Stimulated activated naive CD8-positive, alpha-beta T cell treated with anti-CD3 and anti-CD28 coated beads, Interleukin-15, Interleukin-2, amounts not matched to agents 100 U/mL and 50 U/mL, for 24 hours (primary cell): ENCODE results near the gene MDN1.

Source experiments
- ATAC-seq: fragments of 150-1000 bp; cut with Tn5 transposase; one replicate; pipeline ENCODE4 v1.10.0; 2021
- DNase-seq: peaks from one replicate; pipeline ENCODE4 v3.0.0; 2021

Gene MDN1

DNA sequence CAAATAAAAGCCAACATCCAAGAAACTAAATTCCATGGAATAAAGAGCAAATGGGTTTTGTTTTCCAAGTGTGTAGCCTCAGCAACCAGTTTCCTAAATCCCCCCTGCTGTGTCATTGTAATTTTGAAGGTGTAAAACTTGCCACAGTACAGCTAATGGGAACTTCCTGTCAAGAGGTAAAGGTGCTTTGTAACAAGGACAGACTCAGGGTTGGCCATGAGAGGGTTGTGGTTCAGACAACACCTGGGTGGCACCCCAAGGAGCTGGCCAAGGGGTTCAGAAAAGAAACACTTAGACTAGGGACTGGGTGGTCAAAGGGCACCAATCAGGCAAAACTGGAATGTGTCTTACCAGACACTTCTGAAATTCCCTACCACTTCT is 128.7 kb downstream of the MDN1 start:
- ATAC-seq (no peak), DNase-seq (no peak)

DNA sequence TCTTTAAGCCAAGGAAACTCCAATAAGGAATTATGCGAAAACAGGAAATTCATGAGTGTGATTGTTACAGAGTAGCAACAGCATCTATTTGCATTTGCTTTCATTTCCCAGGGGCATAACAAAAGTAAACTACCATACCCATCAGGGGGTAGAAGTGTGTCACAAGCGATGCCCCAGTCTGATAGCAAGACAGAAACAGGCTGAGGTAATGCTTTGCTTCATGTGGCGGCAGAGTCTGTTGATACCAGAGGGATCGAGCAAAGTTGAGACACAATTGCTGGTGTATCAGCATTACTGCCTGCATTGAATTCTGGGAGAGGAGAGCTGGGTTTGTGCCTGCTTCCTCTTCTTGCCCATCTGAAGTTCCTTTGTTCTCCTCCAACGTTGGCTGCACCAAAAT is 129.9 kb downstream of the MDN1 start:
- ATAC-seq, result no peak
- no peak for DNase-seq

DNA sequence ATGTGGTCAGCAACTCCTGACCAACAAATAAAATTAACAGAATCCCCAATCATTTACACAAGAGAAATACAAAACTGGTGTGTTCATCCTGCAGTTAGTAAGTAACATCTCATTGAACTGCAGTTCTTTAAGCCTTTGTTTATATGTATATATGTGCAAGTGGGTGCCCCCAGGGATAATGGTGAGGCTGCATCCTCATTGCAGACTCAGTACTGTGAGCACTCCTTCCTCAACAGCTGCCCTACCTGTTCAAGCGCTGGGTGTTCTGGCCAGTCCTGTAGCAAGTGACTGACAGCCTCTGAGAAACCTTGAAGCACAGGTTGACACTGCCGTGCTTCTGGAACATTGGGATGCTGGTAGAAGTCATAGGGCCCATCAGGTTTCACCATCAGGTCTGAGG is 131.3 kb downstream of the MDN1 start:
- DNase-seq (no peak), ATAC-seq (no peak)

- DNase-seq, result no peak
- no peak for ATAC-seq
Observed at GRCh38 chr6:89685311-89685710, 134.3 kb downstream of the MDN1 start.

DNA sequence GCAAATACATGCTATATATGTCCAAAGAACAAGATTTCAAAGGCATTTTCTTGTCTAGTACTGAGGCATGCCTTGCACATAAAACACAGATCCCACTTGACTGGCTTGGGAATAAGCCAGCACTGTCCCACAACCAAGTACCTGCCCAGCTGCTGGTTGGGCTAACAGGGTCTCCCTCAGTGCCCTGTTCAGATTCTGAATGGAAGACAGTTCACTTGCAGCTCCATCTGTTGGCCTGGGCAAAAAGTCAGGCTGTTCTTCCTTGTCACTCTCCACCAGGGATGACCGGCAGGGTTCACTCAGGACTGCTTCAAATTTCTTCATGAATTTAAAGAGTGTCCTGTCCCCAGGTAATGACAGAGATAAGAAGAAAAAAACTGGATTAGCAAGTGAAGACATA is 136.6 kb downstream of the MDN1 start:
- ATAC-seq (no peak), DNase-seq (no peak)

GRCh38 chr6:89681983-89682564 is 137.5 kb downstream of the MDN1 start:
- no peak for DNase-seq
- no peak for ATAC-seq

GRCh38 chr6:89680551-89680950 is 139.0 kb downstream of the MDN1 start:
- ATAC-seq (no peak), DNase-seq (no peak)

GRCh38 chr6:89680150-89680549 is 139.4 kb downstream of the MDN1 start:
- DNase-seq (no peak), ATAC-seq (no peak)

DNA sequence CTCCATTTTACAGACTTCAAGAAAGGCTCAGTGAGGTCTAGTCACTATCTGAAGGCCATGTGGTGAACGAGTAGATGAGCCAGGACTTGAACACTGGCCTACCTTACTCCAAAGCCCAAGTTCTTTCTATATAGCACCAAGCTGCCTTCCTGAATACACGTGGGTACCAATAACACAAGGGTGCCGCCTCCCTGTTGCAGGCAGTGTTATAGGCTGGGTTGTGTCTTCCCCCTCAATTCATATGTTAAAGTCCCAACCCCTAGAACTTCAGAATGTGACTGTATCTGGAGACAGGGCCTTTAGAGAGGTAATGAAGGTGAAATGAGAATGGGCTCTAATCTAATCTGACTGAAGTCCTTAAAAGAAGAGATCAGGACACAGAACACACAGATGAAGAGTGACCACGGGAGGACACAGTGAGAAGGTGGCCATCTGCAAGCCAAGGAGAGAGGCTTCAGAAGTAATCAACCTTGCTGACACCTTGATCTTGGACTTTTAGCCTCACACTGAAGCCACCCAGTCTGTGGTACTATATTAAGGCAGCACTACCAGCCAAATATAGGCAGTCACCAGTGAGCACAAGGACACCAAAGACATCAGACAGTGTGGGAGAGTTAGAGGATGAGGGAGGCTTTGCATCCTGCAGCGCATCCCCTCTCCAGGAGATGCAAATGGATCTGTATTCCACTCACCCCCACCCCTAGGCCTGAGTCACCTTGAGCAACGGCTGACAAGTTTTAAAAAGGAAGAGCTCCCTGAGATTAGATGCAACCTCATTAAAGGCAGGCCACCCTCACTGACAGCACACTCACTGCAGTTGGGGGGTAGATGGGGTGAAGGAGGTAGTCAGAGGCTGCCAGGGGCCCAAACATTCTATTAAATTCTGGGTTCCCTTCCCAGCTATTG is 140.1 kb downstream of the MDN1 start:
- DNase-seq (no peak), ATAC-seq (no peak)

DNA sequence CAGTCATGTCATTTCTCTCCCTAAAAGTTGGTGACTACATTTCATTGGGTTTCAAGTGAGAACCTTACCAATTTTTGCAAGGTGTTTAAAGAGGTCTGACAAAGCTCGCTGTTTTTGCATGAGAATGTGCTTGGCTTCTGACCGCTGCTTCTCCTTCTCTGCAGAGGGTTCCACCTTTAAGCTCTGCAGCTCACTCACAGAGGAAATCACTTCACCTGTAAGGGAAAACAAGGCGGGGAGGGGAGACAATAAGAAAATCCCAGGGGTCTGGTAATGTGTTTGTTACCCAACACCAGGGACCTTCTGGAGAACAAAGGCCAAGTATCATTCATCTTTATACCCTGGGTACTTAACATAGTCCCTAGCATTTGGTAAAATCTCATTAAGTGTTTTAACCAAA is 141.1 kb downstream of the MDN1 start:
- DNase-seq (no peak), ATAC-seq (no peak)

GRCh38 chr6:89675949-89676748 is 143.4 kb downstream of the MDN1 start:
- DNase-seq, result no peak
- no peak for ATAC-seq

DNA sequence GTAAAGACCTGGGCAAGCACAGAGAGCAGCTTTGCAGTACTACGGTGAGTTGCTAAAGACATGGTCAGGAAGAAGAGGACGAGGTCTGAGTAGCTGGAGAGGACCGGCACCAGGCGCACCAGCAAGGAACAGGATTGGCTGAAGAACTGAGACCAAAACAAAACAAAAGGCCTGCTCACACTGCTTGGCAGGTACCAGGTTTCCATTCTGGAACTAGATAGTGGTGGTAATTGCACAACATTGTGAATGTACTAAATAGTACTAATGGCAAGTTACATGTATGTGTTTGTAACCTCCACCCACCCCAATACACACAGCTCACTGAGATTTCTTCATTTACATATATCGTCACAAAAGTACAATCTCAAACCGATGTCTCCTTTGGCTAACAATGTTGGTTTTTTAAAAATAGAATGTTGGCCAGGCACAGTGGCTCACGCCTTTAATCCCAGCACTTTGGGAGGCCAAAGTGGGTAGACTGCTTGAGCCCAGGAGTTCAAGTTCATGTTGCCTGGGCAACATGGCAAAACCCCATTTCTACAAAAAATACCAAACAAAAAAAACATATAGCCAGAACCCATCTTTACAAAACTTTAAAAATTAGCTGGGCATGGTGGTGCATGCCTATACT is 148.5 kb downstream of the MDN1 start:
- no peak for ATAC-seq

GRCh38 chr6:89669002-89669401 is 150.6 kb downstream of the MDN1 start:
- no peak for ATAC-seq
- DNase-seq, result no peak

More for the DNA sequence above, 148.5 kb downstream of the MDN1 start:
- no peak for DNase-seq

DNA sequence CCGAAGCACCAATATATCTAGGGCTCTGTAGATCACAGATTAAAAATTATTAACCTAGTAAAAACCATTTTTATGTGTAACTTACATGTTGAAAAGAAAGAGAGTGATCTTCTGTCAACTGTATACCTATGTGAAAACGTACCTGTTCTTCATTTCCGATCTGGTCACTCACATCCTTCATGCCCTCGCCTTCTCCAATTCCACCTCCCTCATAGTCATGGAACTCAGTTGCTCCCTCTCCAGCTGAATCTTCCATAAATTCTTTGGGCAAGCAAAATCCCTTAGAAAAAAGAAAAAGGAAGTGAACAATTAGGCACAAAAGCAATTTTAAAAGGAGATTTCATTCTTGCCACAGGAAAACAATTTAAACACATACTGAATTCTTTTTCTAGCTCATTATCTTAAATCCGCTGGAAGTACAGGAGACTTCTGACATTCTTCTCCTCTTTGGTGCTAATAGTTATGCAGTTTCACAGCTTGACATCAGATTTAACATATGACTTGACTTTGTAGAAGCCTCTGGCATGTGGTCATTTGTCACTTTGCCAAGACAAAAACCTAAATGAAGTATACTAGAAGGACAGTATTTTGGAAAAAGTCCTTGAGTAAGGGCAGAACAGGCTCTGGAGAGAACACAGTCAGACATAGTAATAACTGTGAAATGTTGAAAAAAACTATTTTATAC is 151.6 kb downstream of the MDN1 start:
- no peak for ATAC-seq
- DNase-seq, result no peak

DNA sequence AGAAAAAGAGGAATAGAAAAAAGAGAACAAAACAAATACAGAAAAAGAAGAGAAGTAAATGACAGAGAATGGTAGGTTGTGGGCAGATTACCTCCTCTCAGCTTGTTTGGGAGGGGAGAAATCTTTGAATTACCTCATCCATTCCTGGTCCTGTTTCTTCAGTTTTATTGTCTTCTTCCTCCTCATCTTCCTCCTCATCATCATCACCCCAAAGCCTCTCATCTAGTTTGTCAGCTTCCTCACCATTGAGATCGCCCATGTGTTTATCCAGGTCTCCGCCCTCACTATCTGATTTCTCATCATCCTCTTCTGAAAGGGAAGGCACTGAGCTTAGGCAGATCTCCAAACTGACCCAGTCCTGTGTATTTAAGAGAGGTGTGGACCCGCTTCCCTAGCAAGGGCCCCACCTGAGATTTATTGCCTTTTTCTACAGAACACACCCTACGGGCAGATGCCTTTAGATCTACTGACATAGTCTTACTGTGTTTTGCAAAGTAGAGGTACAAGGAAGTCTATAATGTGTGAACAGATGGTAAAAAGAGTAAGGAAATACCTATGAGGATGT is 156.9 kb downstream of the MDN1 start:
- ATAC-seq, result no peak
- no peak for DNase-seq

DNA sequence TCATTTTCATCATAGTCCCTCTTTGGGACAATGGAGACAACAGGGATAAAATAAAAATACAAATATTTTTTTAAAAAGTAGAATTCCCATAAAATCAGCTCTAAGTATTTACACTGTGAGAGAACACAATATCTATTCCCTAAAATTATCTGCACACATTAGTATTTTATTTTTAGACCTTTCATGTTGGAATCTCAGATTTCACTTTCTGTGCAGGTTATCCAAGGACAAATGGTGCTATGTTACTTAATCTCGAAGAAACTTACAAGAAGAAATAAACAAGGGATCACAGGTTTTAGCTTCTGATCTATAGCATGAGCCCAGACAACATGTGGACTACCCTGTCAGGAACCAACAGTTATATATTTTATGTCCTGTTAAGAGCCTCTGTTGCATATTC is 158.0 kb downstream of the MDN1 start:
- no peak for ATAC-seq
- DNase-seq, result no peak

DNA sequence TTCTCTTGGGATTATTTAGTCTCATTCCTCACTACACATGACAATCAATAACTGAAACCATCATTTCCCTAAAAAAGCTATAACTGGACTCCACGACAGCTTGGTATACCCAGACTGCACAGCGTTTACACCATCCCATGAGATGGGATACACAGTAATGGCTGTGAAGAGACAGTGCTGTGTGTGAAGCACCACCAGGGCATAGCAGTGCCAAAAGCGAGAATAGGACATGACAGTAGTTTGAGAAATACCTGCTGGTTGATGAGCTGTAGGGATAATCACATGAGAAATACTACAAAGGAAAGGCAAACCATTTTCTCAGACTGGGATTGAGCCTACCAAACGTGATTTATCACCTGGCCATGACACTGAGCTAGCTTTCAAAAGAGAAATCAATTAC is 158.6 kb downstream of the MDN1 start:
- DNase-seq, result no peak
- ATAC-seq, result no peak

DNA sequence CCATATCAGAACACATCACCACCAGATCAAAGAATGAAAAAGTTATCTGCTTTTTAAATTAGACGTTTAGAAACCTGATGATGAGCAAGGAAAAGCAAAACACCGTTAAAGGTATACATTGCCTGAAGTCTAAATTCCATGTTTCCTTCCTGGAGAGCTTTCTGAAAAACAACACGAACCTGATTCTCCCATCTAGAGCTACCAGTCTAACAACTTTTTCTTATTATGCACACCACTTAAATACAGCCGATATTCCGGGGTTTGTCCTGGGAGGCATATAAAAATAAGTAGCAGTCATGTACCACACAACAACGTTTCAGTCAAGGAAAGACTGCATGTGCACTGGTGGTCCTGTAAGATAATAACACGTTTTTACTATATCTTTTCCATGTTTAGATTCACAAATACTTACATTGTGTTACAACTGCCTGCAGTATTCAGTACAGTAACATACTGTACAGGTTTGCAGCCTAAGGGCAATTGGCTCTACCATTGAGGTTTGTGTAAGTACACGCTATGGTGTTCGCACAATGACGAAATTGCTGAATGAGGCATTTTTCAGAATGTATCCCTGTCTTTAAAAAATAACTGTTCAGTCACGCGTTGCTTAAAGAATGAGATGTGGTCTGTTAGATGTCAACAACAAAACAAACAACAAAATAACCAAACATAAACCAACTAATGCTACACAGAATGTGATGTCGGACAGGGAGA is 162.0 kb downstream of the MDN1 start:
- ATAC-seq (no peak), DNase-seq (no peak)

GRCh38 chr6:89655122-89655521 is 164.5 kb downstream of the MDN1 start:
- ATAC-seq (no peak), DNase-seq (no peak)

DNA sequence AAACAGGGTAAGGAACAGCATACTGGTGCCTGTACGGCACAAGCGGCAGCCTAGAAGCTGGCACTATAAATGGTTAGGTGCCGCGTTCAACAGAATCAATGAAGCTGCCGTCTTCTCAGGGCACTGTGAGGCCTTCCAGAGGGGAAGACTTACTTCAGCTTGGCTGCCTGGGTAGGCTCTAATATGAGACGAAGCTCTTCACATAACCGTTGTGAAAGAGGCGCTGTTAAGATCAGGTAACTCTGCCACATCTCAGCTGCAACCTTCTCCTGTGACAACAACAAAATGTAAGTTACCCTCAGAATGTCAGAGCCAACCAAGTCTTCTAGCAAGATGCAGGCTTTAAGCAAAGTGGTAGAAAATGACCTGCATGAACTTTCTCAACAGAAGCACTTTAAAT is 169.0 kb downstream of the MDN1 start:
- no peak for ATAC-seq
- no peak for DNase-seq

GRCh38 chr6:89649682-89650081 is 169.9 kb downstream of the MDN1 start:
- no peak for DNase-seq
- no peak for ATAC-seq
